ENCODE measurements around the gene CXorf58.

The CXorf58 gene

GRCh38 chrX:23901060-23901459 lies 6.7 kb upstream of the CXorf58 start:
- no peak for TF ChIP-seq CTCF (IDR thresholded peaks at IDR 0.05; ENCODE audit: extremely low read depth, insufficient read depth, missing control alignments)
- no peak for DNase-seq (ENCODE audit: low spot score)
- in situ Hi-C loops (cut with MboI; ENCODE audit: low pct_unique_long_range_greater_than_20kb, low sequenced_read_pairs, unreplicated experiment), result loop anchor here (10.0 to 25.0 kb wide), 2 partner anchors 206 to 336 kb away; no protein-coding TSS in a partner anchor

GRCh38 chrX:23901805-23902204 lies 6.0 kb upstream of the CXorf58 start:
- in situ Hi-C loops (cut with MboI; ENCODE audit: low pct_unique_long_range_greater_than_20kb, low sequenced_read_pairs, unreplicated experiment), result loop anchor here (10.0 to 25.0 kb wide), 2 partner anchors 207 to 335 kb away; no protein-coding TSS in a partner anchor

GRCh38 chrX:23902419-23902818 lies 5.4 kb upstream of the CXorf58 start:
- DNase-seq (ENCODE audit: low spot score), result peak; percentile 45
- peak; percentile 51 for TF ChIP-seq CTCF (IDR thresholded peaks at IDR 0.05; ENCODE audit: extremely low read depth, insufficient read depth, missing control alignments)
- in situ Hi-C loops (cut with MboI; ENCODE audit: low pct_unique_long_range_greater_than_20kb, low sequenced_read_pairs, unreplicated experiment), result loop anchor here (10.0 to 25.0 kb wide), 2 partner anchors 208 to 335 kb away; no protein-coding TSS in a partner anchor

More at GRCh38 chrX:23901805-23902204, 6.0 kb upstream of the CXorf58 start:
- peak; percentile 51 for DNase-seq (ENCODE audit: low spot score)
- peak; percentile 62 for TF ChIP-seq CTCF (IDR thresholded peaks at IDR 0.05; ENCODE audit: extremely low read depth, insufficient read depth, missing control alignments)

- no peak for TF ChIP-seq CTCF (IDR thresholded peaks at IDR 0.05; ENCODE audit: extremely low read depth, insufficient read depth, missing control alignments)
- DNase-seq (ENCODE audit: low spot score), result no peak
- in situ Hi-C loops (cut with MboI; ENCODE audit: low pct_unique_long_range_greater_than_20kb, low sequenced_read_pairs, unreplicated experiment), result loop anchor here (10.0 to 25.0 kb wide), 2 partner anchors 209 to 333 kb away; no protein-coding TSS in a partner anchor
These were observed 3.7 kb upstream of the CXorf58 start for GRCh38 chrX:23904096-23904495.

GRCh38 chrX:23907111-23907497 lies 702 bp upstream of the CXorf58 start:
- in situ Hi-C loops (cut with MboI; ENCODE audit: low pct_unique_long_range_greater_than_20kb, low sequenced_read_pairs, unreplicated experiment), result loop anchor here (10.0 to 25.0 kb wide), 2 partner anchors 212 to 330 kb away; no protein-coding TSS in a partner anchor
- TF ChIP-seq CTCF (IDR thresholded peaks at IDR 0.05; ENCODE audit: extremely low read depth, insufficient read depth, missing control alignments), result no peak
- no peak for DNase-seq (ENCODE audit: low spot score)

GRCh38 chrX:23908219-23909004 lies 606 bp downstream of the CXorf58 start:
- DNase-seq (ENCODE audit: low spot score), result peak; percentile 17
- in situ Hi-C loops (cut with MboI; ENCODE audit: low pct_unique_long_range_greater_than_20kb, low sequenced_read_pairs, unreplicated experiment), result loop anchor here (10.0 to 25.0 kb wide), 2 partner anchors 214 to 329 kb away; no protein-coding TSS in a partner anchor
- TF ChIP-seq CTCF (IDR thresholded peaks at IDR 0.05; ENCODE audit: extremely low read depth, insufficient read depth, missing control alignments), result peak; percentile 31
